Osteoblast (primary cell): Measurements from ENCODE around the gene CARMIL1. TPM values are rescaled to one million over a fixed set of nuclear protein-coding genes. Genes with fewer than 3 reads are reported as not detected.

Source experiments
- DNase-seq: peaks from one replicate; pipeline ENCODE4 v3.0.0; 2011; ENCODE audit warnings: low spot score, mixed read lengths; ENCODE audit not compliant: insufficient read length; ENCODE audit errors: missing footprints
- H2AFZ ChIP-seq: 2 replicates; pipeline ENCODE4 v1.6.0; 2011; ENCODE audit warnings: mild to moderate bottlenecking, low read length
- H3K27ac ChIP-seq: 2 replicates; pipeline ENCODE4 v1.5.1; 2011; ENCODE audit warnings: mild to moderate bottlenecking, low read depth, low read length, moderate library complexity
- H3K27me3 ChIP-seq: 2 replicates; pipeline ENCODE4 v1.6.0; 2012; ENCODE audit warnings: mild to moderate bottlenecking, control low read depth, inconsistent platforms, low read length, moderate library complexity; ENCODE audit not compliant: insufficient read depth
- H3K36me3 ChIP-seq: 2 replicates; pipeline ENCODE4 v1.5.1; 2011; ENCODE audit warnings: mild to moderate bottlenecking, low read length, control low read depth, moderate library complexity; ENCODE audit not compliant: insufficient read depth
- H3K4me1 ChIP-seq: 2 replicates; pipeline ENCODE4 v1.5.1; 2011; ENCODE audit warnings: mild to moderate bottlenecking, low read length, control low read depth, moderate library complexity; ENCODE audit not compliant: insufficient read depth
- H3K4me2 ChIP-seq: 2 replicates; pipeline ENCODE4 v1.6.0; 2011; ENCODE audit warnings: mild to moderate bottlenecking, low read length; ENCODE audit not compliant: insufficient read depth
- H3K4me3 ChIP-seq: fragments of 200-600 bp; sonication (generic); 3 replicates; pipeline ENCODE4 v1.5.1; 2012; ENCODE audit warnings: mild to moderate bottlenecking, low read length, inconsistent platforms; ENCODE audit not compliant: insufficient read depth
- H3K79me2 ChIP-seq: 2 replicates; pipeline ENCODE4 v1.6.0; 2012; ENCODE audit warnings: mild to moderate bottlenecking, low read length, control low read depth, inconsistent platforms; ENCODE audit not compliant: insufficient read depth
- H3K9me3 ChIP-seq: 2 replicates; pipeline ENCODE4 v1.5.1; 2011; ENCODE audit warnings: low read depth, low read length, control low read depth
- H4K20me1 ChIP-seq: 2 replicates; pipeline ENCODE4 v1.6.0; 2012; ENCODE audit warnings: mild to moderate bottlenecking, low read length, control low read depth; ENCODE audit not compliant: insufficient read depth
- total RNA-seq: library from RNA; depleted of rRNA; stranded (reverse); fragments of >200 nt; gene quantifications from 2 replicates; pipeline ENCODE4 v1.2.3, GENCODE V29; 2012
- TF ChIP-seq, protein P1 (sequence below): IDR thresholded peaks from 2 replicates; pipeline ENCODE4 v1.5.1; 2011; ENCODE audit warnings: mild to moderate bottlenecking, low read depth, low read length, moderate library complexity; ENCODE audit errors: extremely low read depth

Gene CARMIL1
- total RNA-seq, 1 donor = 25.7 TPM

DNA sequence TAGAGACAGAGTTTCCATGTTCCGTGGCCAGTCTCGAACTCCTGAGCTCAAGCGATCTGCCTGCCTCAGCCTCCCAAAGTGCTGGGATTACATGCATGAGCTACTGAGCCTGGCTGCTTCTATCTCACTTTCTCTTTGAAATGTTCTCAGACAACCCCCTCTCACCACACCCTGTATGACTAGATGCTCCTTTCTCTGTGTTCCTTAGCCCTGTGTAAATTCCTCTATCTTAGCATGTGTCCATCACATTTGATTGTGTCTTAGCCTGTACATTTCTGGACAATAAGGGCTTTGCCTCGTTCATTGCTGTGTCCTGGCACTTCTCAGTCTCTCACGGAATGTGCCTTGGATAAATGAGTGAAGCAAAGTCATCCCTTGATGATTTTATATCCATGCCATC is 204.8 kb downstream of the CARMIL1 start:
- no peaks in the 10 kb centered on the region for H3K9me3 ChIP-seq
- no peak overlapping the region for H3K27ac ChIP-seq
- no peak overlapping the region for H2AFZ ChIP-seq
- no peaks in the 10 kb centered on the region for H3K27me3 ChIP-seq
- no peaks in the 10 kb centered on the region for H3K79me2 ChIP-seq
- H3K4me1 ChIP-seq = no peaks in the 10 kb centered on the region
- TF ChIP-seq, protein P1, sequence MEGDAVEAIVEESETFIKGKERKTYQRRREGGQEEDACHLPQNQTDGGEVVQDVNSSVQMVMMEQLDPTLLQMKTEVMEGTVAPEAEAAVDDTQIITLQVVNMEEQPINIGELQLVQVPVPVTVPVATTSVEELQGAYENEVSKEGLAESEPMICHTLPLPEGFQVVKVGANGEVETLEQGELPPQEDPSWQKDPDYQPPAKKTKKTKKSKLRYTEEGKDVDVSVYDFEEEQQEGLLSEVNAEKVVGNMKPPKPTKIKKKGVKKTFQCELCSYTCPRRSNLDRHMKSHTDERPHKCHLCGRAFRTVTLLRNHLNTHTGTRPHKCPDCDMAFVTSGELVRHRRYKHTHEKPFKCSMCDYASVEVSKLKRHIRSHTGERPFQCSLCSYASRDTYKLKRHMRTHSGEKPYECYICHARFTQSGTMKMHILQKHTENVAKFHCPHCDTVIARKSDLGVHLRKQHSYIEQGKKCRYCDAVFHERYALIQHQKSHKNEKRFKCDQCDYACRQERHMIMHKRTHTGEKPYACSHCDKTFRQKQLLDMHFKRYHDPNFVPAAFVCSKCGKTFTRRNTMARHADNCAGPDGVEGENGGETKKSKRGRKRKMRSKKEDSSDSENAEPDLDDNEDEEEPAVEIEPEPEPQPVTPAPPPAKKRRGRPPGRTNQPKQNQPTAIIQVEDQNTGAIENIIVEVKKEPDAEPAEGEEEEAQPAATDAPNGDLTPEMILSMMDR = no peak
- DNase-seq = no peak
- no peak overlapping the region for H3K4me2 ChIP-seq
- H3K36me3 ChIP-seq = no peaks in the 10 kb centered on the region
- no peak overlapping the region for H3K4me3 ChIP-seq
- H4K20me1 ChIP-seq = no peaks in the 10 kb centered on the region

DNA sequence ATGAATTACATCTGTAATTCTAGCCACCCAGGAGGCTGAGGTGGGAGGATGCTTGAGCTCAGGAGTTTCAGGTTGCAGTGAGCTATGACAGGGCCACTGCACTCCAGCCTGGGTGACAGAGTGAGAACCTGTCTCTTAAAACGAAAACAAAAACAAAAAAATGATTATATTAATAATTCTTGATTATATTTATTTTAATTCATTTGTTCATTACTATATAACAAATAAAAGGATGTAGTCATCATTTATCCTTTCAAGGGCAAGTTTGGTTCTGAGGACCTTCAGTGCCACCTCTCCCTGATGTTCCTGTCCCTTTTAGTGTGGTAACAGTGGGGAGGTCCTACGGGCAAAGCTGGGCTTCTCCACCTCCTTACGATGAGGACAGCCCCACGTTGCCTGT is 205.7 kb downstream of the CARMIL1 start:
- TF ChIP-seq, protein P1 = no peak
- H3K27me3 ChIP-seq = no peaks in the 10 kb centered on the region
- H3K4me1 ChIP-seq = no peaks in the 10 kb centered on the region
- H3K79me2 ChIP-seq = no peaks in the 10 kb centered on the region
- no peaks in the 10 kb centered on the region for H3K9me3 ChIP-seq
- H3K36me3 ChIP-seq = no peaks in the 10 kb centered on the region
- DNase-seq = no peak
- H3K4me3 ChIP-seq = no peak overlapping the region
- H4K20me1 ChIP-seq = no peaks in the 10 kb centered on the region
- no peak overlapping the region for H3K4me2 ChIP-seq
- H3K27ac ChIP-seq = no peak overlapping the region
- H2AFZ ChIP-seq = no peak overlapping the region

DNA sequence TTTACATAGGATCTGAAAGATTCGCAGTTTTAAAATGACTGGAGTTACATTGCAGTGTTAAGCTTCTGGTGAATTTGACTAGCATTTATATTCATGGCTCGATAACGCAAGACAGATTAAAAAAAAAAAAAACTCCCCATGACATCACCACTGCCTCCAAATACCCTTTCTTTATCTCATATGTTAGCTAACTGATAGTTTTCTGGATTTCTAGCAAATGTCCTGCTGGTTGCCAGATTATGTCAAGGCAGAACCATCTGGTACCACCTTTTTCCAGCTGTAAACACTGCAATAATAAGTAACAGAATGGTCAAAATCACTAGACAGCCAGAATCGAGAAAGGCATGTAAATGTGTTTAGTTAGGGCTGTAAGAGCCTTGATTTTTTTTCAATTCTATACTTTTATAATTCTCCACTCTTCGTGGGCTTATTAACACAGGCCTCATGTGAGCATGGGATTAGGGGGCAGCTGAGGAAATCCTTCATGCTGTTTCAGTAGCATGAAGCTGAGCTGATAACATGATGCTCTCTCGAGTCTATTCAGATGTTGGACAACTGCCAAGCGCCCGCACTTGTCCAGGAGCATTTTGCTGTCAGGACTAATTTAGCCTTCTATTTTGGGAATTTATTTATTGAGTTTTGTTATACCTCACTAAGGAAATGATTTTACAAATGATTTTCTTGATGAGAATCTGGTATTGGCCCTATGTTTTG is 206.8 kb downstream of the CARMIL1 start:
- no peaks in the 10 kb centered on the region for H3K9me3 ChIP-seq
- no peak for DNase-seq

DNA sequence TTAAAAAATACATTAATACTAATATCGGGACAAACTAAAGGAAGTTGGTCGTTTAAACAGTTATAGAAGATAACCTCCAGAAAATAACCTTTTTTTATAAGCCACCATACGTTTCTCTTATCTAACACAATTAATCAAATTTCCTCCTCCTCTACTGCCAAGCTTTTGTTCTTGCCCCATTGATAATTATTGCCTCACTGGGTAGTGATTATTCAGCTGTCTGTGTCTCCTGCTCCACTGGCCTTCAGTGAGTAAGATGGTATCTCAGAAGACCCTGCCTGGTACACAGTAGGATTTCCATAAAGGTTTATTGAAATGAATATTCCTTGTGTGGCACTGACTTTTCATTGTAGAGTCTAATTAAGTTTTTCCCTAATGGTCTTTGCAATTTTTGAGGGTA is 207.4 kb downstream of the CARMIL1 start:
- no peaks in the 10 kb centered on the region for H3K36me3 ChIP-seq
- no peaks in the 10 kb centered on the region for H3K9me3 ChIP-seq
- no peaks in the 10 kb centered on the region for H3K79me2 ChIP-seq
- no peaks in the 10 kb centered on the region for H3K4me1 ChIP-seq
- H2AFZ ChIP-seq = no peak overlapping the region
- DNase-seq = no peak
- H4K20me1 ChIP-seq = no peaks in the 10 kb centered on the region
- no peaks in the 10 kb centered on the region for H3K27me3 ChIP-seq
- no peak overlapping the region for H3K4me2 ChIP-seq
- no peak overlapping the region for H3K4me3 ChIP-seq
- no peak overlapping the region for H3K27ac ChIP-seq
- TF ChIP-seq, protein P1 = no peak

More for the DNA sequence above, 206.8 kb downstream of the CARMIL1 start:
- Histone ChIP-seq H3K79me2 (no peaks in the 10 kb centered on the region), H3K4me2 (no peak overlapping the region), H3K27me3 (no peaks in the 10 kb centered on the region), H3K4me1 (no peaks in the 10 kb centered on the region), H4K20me1 (no peaks in the 10 kb centered on the region), H3K4me3 (no peak overlapping the region), H3K27ac (no peak overlapping the region), H3K36me3 (no peaks in the 10 kb centered on the region), H2AFZ (no peak overlapping the region)
- TF ChIP-seq, protein P1 = no peak
